Cardiac muscle cell (in vitro differentiated cells and primary cell): ENCODE measurements around the gene TEP1. TPM values are rescaled to one million over a fixed set of nuclear protein-coding genes. Genes with fewer than 3 reads are reported as not detected.

Experiments
- DNase-seq, 2 donors: peaks; one replicate each; pipeline versions ENCODE4 v3.0.0 to v3.0.0-alpha.2; 2010 to 2017; ENCODE audit warnings: low read depth in 1 of 2, low spot score in 1 of 2
- H3K27ac ChIP-seq: fragments of 200-600 bp; sonication (generic); 2 replicates; pipeline ENCODE4 v1.5.1; 2016
- H3K27me3 ChIP-seq: fragments of 200-600 bp; sonication (generic); 2 replicates; pipeline ENCODE4 v1.6.0; 2016; ENCODE audit warnings: control low read depth
- H3K36me3 ChIP-seq: fragments of 200-600 bp; sonication (generic); 2 replicates; pipeline ENCODE4 v1.5.1; 2016; ENCODE audit warnings: control low read depth
- H3K4me1 ChIP-seq: fragments of 200-600 bp; sonication (generic); 2 replicates; pipeline ENCODE4 v1.8.1; 2017; ENCODE audit warnings: low read depth, mild to moderate bottlenecking, mixed run types
- H3K4me3 ChIP-seq: fragments of 200-600 bp; sonication (generic); 2 replicates; pipeline ENCODE4 v1.5.1; 2016; ENCODE audit warnings: mild to moderate bottlenecking
- H3K9me3 ChIP-seq: fragments of 200-600 bp; sonication (generic); 2 replicates; pipeline ENCODE4 v1.5.1; 2017; ENCODE audit warnings: low read depth, mild to moderate bottlenecking, control low read depth
- polyA plus RNA-seq: library from polyadenylated mRNA; unstranded; fragments of >200 nt; fragmentation: Nextera tagmentation; extraction: Ambion mirVana; gene quantifications from 2 replicates; pipeline ENCODE4 v1.2.1, GENCODE V29; 2016
- total RNA-seq: library from RNA; depleted of rRNA; stranded (reverse); fragments of >200 nt; gene quantifications from 2 replicates; pipeline ENCODE4 v1.2.3, GENCODE V29; 2016
- TF ChIP-seq, protein P1 (sequence below): IDR thresholded peaks from 2 replicates; pipeline ENCODE4 v1.5.1; 2012; ENCODE audit warnings: low read depth, mild to moderate bottlenecking, low read length

The TEP1 gene
- total and polyA plus RNA-seq, 2 experiments from 2014 or later, result 5.1 to 8.5 TPM

DNA sequence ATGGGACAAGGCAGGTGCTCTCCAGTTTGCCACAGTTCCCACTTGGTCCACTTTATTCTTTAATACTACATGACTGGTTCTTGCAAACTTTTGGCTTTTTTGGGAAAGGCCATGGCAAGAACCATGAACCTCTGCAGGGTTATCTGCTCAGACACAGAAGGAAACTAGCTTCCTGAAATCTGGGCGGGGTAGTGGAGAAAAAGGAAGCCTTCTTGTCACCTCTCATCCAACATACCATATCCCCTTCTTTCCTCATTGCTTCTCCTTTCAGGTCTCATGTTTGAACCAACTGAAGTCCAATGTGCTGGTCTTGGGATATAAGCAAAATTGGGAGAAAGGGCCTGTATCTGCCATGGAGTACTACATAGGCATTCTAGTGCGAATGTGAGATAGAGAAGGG is 28.2 kb upstream of the TEP1 start:
- peaks cover 5% of the 10 kb centered on the region for H3K36me3 ChIP-seq
- TF ChIP-seq, protein P1, sequence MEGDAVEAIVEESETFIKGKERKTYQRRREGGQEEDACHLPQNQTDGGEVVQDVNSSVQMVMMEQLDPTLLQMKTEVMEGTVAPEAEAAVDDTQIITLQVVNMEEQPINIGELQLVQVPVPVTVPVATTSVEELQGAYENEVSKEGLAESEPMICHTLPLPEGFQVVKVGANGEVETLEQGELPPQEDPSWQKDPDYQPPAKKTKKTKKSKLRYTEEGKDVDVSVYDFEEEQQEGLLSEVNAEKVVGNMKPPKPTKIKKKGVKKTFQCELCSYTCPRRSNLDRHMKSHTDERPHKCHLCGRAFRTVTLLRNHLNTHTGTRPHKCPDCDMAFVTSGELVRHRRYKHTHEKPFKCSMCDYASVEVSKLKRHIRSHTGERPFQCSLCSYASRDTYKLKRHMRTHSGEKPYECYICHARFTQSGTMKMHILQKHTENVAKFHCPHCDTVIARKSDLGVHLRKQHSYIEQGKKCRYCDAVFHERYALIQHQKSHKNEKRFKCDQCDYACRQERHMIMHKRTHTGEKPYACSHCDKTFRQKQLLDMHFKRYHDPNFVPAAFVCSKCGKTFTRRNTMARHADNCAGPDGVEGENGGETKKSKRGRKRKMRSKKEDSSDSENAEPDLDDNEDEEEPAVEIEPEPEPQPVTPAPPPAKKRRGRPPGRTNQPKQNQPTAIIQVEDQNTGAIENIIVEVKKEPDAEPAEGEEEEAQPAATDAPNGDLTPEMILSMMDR, result no peak

DNA sequence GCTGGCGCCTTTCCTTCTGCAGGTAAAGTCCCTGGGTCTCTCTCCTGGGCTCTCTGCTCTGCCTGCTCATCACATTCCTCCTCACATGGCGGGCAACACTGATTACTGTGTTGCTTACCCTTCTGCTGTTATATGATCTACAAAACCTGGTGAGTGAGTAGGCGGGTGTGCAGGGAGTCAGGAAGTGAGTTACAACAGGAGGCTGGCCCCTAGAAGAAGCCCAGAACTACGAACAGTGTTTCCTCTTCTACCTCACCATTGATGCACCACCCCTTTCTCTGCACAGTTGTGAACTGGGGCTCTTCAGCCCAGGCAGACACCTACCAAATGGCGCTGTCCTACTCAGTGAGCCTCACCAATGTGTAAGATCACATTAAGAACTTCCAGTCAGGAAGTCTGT is 27.6 kb upstream of the TEP1 start:
- Histone ChIP-seq H3K27ac (no peak overlapping the region), H3K4me1 (no peaks in the 10 kb centered on the region), H3K4me3 (no peak overlapping the region), H3K36me3 (no peaks in the 10 kb centered on the region), H3K27me3 (no peaks in the 10 kb centered on the region), H3K9me3 (no peaks in the 10 kb centered on the region)
- TF ChIP-seq, protein P1, result no peak
- DNase-seq, result no peak

More for the DNA sequence above, 28.2 kb upstream of the TEP1 start:
- H3K9me3 ChIP-seq, result no peaks in the 10 kb centered on the region
- DNase-seq, result no peak
- no peaks in the 10 kb centered on the region for H3K4me1 ChIP-seq
- no peak overlapping the region for H3K4me3 ChIP-seq
- no peak overlapping the region for H3K27ac ChIP-seq
- H3K27me3 ChIP-seq, result no peaks in the 10 kb centered on the region

DNA sequence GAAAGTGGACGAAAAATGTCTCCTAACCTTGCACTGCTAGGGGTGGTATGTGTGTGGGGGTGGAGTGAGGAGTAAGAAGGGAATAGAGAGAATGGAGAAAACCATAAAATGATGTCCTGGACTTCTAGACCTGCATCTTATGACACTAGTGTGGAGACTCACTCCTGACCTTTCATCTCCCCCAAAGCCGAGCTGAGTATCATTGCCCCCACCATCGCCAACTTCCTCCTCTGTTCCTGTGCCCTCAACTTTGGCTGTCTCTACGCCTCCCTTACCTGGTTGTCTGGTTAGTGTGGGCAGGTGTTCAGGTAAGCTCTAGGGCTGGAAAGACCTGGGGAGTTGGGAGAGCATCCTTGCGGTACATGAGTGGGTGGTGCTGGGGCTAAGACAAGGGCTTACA is 27.2 kb upstream of the TEP1 start:
- Histone ChIP-seq H3K27ac (no peak overlapping the region), H3K4me3 (no peak overlapping the region), H3K36me3 (no peaks in the 10 kb centered on the region), H3K9me3 (no peaks in the 10 kb centered on the region), H3K27me3 (no peaks in the 10 kb centered on the region), H3K4me1 (no peaks in the 10 kb centered on the region)
- TF ChIP-seq, protein P1, result no peak
- DNase-seq, result no peak

DNA sequence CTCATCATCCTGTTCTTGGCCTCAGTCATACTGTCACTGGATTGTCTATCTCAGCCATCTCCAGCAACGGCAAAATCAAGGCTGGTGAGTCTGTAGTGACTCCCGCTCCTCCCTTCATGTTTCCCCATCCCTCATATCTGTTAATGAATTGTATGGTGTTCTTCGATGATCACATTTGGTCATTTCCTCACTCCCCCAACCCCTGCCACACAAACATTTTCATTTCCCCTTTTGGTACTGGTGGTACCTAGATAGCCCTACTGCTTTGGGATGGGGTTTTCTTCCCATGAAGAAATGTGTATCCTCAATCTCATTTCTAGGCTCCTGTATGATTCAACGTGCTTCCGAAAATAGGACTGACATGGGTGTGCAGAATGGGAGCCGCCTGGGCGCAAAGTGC is 25.4 kb upstream of the TEP1 start:
- no peaks in the 10 kb centered on the region for H3K27me3 ChIP-seq
- H3K4me3 ChIP-seq, result no peak overlapping the region
- TF ChIP-seq, protein P1, result no peak
- H3K4me1 ChIP-seq, result no peaks in the 10 kb centered on the region
- no peak for DNase-seq
- no peaks in the 10 kb centered on the region for H3K36me3 ChIP-seq
- H3K27ac ChIP-seq, result no peak overlapping the region
- H3K9me3 ChIP-seq, result no peaks in the 10 kb centered on the region

DNA sequence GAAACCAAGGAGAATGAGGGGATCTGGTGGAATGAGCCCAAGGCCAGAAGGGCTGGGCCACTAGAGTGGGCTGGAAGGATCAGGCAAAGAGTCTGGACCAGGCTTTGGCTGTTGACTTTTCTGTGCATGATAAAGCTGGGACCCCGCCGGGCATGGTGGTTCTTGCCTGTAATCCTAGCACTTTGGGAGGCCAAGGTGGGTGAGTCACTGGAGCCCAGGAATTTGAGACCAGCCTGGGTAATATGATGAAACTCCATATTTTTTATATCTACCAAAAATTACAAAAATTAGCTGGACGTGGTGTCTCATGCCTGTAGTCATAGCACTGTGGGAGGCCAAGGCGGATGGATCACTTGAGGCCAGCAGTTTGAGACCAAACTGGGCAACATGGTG is 23.1 kb upstream of the TEP1 start:
- Histone ChIP-seq H3K9me3 (no peaks in the 10 kb centered on the region), H3K27me3 (no peaks in the 10 kb centered on the region), H3K27ac (no peak overlapping the region), H3K4me3 (no peak overlapping the region), H3K4me1 (no peaks in the 10 kb centered on the region), H3K36me3 (no peaks in the 10 kb centered on the region)
- TF ChIP-seq, protein P1, result no peak
- peak in 1 of 2 donors; percentile 75 for DNase-seq
